Transverse colon (tissue), 4 donors: ENCODE measurements around the gene NUP50. TPM values are rescaled to one million over a fixed set of nuclear protein-coding genes. Genes with fewer than 3 reads are reported as not detected.

Source experiments
- DNase-seq: peaks from one replicate; pipeline ENCODE4 v3.0.0-alpha.2; 2019
- H3K27ac ChIP-seq, 4 donors: fragments of 200-600 bp; sonication (generic); 2 replicates each; pipeline ENCODE4 v1.5.1; 2016 to 2018; ENCODE audit warnings: inconsistent platforms in 4 of 4
- H3K27me3 ChIP-seq: fragments of 200-600 bp; sonication (generic); 2 replicates; pipeline ENCODE4 v1.5.1; 2017; ENCODE audit warnings: inconsistent platforms
- H3K36me3 ChIP-seq, 4 donors: fragments of 200-600 bp; sonication (generic); 2 replicates each; pipeline ENCODE4 v1.5.1; 2017 to 2019; ENCODE audit warnings: inconsistent platforms in 4 of 4
- H3K4me1 ChIP-seq, 4 donors: fragments of 200-600 bp; sonication (generic); 2 replicates each; pipeline ENCODE4 v1.5.1; 2017 to 2020; ENCODE audit warnings: inconsistent platforms in 4 of 4
- H3K4me3 ChIP-seq, 4 donors: fragments of 200-600 bp; sonication (generic); 1 replicate in 1 of 4; 2 replicates in 3 of 4; pipeline versions ENCODE4 v1.5.1 to v1.6.1; 2017 to 2019; ENCODE audit warnings: inconsistent platforms in 4 of 4
- H3K9me3 ChIP-seq, 2 donors: fragments of 200-600 bp; sonication (generic); 2 replicates each; pipeline ENCODE4 v1.5.1; 2017 to 2019; ENCODE audit warnings: inconsistent platforms in 2 of 2
- EP300 ChIP-seq: sonication (generic); formaldehyde crosslinking; IDR thresholded peaks from one replicate; pipeline ENCODE4 v1.6.1; 2017; ENCODE audit warnings: antibody characterized with exemption, low read depth
- POLR2A ChIP-seq: fragments of 450-650 bp; IDR thresholded peaks from one replicate; pipeline ENCODE4 v1.6.1; 2016; ENCODE audit warnings: antibody characterized with exemption, mild to moderate bottlenecking, moderate library complexity
- POLR2AphosphoS5 ChIP-seq, 3 donors: sonication (generic); formaldehyde crosslinking; IDR thresholded peaks; one replicate each; pipeline ENCODE4 v1.6.1; 2016; ENCODE audit warnings: antibody characterized with exemption in 3 of 3
- WGBS, 2 donors: methylation state at CpG; one replicate each; pipeline ENCODE4 v1.1.5; 2018; ENCODE audit warnings: low coverage in 1 of 2; 5-methylcytosine and 5-hydroxymethylcytosine counted together
- in situ Hi-C, 4 donors: fragments of 200-750 bp; cut with MboI; loops; one replicate each; pipeline versions ENCODE4 v1.15.0 to v1.15.1; 2017; ENCODE audit warnings: low sequenced_read_pairs in 3 of 4, low pct_ligation_motif_present in 1 of 4, low pct_unique_long_range_greater_than_20kb in 1 of 4
- intact Hi-C: fragments of 100-400 bp; cut with DNase I; formaldehyde crosslinking; loops from one replicate; pipeline ENCODE4 v1.15.1; 2023; ENCODE audit warnings: low total_unique reads
- total RNA-seq, 4 donors: library from RNA; depleted of rRNA; stranded (reverse); fragments of >200 nt; gene quantifications; one replicate each; pipeline ENCODE4 v1.1.0, GENCODE V29; 2016
- TF ChIP-seq, protein P1 (sequence below), 5 experiments: fragments of 200-600 bp in 3 of 5; fragments of 450-650 bp in 2 of 5; sonication (generic) in 3 of 5; IDR thresholded peaks; 1 replicate in 2 of 5; 2 replicates in 3 of 5; pipeline ENCODE4 v1.5.1; 2016 to 2017; ENCODE audit warnings: antibody characterized with exemption in 5 of 5, inconsistent platforms in 3 of 5, mild to moderate bottlenecking in 2 of 5, moderate library complexity in 1 of 5

Gene NUP50
- total RNA-seq, 4 donors from 2014 or later, result 47.0 to 152 (median 73.5) TPM

DNA sequence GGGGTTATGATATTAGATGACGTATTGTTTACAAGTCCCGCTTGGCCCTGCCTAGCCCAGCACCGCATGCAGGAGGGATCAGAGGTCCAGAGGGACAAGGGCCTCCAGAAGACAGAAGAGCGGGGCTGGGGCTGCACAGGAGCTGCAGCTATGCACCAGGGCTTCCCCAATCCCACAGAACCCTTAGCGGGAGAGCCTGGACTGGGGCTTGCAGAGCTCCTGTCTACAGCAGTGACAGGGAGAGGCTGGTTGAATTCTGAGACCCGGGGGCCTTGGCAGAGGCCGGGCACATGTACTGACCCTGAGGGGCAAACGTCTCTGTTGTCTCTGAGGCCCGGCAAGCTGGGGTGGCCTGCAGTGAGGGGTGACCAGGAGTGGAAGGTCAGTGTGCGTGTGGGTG is 70.1 kb downstream of the NUP50 start:
- intact Hi-C loops, result no loop called here
- Histone ChIP-seq H3K36me3 (no peaks in the 10 kb centered on the region), H3K27me3 (no peaks in the 10 kb centered on the region), H3K4me1 (peaks cover 0 to 4% (median 1%) of the 10 kb centered on the region in 4 donors), H3K9me3 (no peaks in the 10 kb centered on the region), H3K27ac (no peak overlapping the region), H3K4me3 (no peak overlapping the region)
- no peak for TF ChIP-seq POLR2A
- no peak for TF ChIP-seq EP300
- TF ChIP-seq, protein P1, sequence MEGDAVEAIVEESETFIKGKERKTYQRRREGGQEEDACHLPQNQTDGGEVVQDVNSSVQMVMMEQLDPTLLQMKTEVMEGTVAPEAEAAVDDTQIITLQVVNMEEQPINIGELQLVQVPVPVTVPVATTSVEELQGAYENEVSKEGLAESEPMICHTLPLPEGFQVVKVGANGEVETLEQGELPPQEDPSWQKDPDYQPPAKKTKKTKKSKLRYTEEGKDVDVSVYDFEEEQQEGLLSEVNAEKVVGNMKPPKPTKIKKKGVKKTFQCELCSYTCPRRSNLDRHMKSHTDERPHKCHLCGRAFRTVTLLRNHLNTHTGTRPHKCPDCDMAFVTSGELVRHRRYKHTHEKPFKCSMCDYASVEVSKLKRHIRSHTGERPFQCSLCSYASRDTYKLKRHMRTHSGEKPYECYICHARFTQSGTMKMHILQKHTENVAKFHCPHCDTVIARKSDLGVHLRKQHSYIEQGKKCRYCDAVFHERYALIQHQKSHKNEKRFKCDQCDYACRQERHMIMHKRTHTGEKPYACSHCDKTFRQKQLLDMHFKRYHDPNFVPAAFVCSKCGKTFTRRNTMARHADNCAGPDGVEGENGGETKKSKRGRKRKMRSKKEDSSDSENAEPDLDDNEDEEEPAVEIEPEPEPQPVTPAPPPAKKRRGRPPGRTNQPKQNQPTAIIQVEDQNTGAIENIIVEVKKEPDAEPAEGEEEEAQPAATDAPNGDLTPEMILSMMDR (IDR thresholded peaks at IDR 0.05), result no peak
- no peak for TF ChIP-seq POLR2AphosphoS5 (IDR thresholded peaks at IDR 0.05)
- 89% methylated on average over 10 of the region's 10 CpGs; no CpG with 5 or more reads in 1 of the 2 donors for WGBS, 2 donors
- in situ Hi-C loops, result no loop called here
- DNase-seq, result no peak

DNA sequence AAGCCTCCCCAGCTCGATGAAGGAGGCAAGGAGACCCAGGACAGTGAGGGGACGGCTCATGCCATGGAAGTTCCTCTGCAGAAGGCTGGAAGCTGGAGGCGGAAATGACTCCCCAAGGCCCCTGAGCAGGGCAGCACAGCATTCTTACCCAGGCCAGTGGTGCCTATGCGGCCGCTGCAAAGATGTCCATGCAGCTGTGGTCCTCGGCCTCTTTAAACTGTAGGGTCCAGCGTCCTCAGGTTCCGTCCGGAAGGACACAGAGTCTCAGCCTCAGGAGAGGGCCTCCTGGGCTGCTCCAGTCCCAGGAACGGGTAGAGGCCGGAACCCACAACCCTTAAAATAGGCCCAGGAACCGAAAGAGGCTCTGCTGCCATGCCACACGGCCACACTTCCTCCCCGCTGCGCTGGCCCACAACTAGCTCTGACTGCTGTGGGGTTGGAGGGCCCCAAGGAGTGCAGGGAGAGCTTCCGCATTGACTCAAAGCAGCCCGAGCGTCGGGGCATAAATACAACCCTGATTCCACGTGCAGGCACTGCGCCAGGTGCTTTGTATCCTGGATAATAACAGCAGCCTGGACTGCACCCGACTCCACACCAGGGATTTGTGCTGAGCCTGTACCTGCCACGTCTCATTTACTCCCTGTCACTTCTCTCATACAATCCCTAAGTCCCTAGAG is 71.5 kb downstream of the NUP50 start:
- no peak overlapping the region for H3K4me3 ChIP-seq
- H3K27me3 ChIP-seq, result no peaks in the 10 kb centered on the region
- peaks cover 6 to 15% (median 12%) of the 10 kb centered on the region in 4 donors for H3K4me1 ChIP-seq
- H3K27ac ChIP-seq, result peak overlapping the region; percentile 24 to 77 (median 50)
- 62 to 73% methylated on average over 5 to 23 of the region's 23 CpGs for WGBS, 2 donors
- intact Hi-C loops (no loop called here), in situ Hi-C loops (no loop called here)
- H3K9me3 ChIP-seq, result no peaks in the 10 kb centered on the region
- no peaks in the 10 kb centered on the region for H3K36me3 ChIP-seq
- TF ChIP-seq EP300 (no peak), POLR2AphosphoS5 (IDR thresholded peaks at IDR 0.05) (peak in 1 of 3 donors; percentile 42)
- TF ChIP-seq, protein P1 (IDR thresholded peaks at IDR 0.05), result no peak
- peak; percentile 74 for DNase-seq

DNA sequence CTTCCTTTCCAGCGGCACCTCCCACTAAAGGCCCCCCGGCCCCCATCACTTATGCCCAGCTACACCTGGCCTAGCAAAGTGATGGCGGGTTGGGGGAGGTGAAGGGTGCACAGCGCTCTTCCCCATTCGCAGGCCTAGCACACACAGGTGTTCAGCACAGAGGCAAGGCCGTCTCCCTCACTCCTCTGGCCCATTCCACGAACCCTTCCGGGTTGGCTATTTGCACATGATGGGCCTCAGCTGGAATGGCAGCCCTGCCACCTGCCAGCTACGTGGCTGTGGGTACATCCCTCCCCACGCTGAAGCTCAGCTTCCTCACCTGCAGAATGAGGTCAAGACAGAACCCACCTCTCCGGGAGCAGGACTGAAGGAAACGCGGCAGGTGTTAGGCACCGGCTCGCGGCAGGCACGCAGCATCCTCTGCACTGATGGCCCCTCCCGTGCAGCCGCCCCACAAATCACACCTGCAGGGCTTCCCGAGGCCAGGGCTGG is 72.2 kb downstream of the NUP50 start:
- Histone ChIP-seq H3K27me3 (no peaks in the 10 kb centered on the region), H3K27ac (peak overlapping the region; percentile 24 to 77 (median 50)), H3K9me3 (no peaks in the 10 kb centered on the region), H3K4me1 (peaks cover 6 to 17% (median 13%) of the 10 kb centered on the region in 4 donors), H3K4me3 (no peak overlapping the region), H3K36me3 (no peaks in the 10 kb centered on the region)
- WGBS, 2 donors, result 82 to 100% methylated on average over 1 to 20 of the region's 20 CpGs
- intact Hi-C loops, result no loop called here
- DNase-seq, result peak; percentile 36
- in situ Hi-C loops, result no loop called here
- TF ChIP-seq POLR2A, result no peak
- no peak for TF ChIP-seq POLR2AphosphoS5 (IDR thresholded peaks at IDR 0.05)
- TF ChIP-seq, protein P1 (IDR thresholded peaks at IDR 0.05), result no peak
- no peak for TF ChIP-seq EP300

DNA sequence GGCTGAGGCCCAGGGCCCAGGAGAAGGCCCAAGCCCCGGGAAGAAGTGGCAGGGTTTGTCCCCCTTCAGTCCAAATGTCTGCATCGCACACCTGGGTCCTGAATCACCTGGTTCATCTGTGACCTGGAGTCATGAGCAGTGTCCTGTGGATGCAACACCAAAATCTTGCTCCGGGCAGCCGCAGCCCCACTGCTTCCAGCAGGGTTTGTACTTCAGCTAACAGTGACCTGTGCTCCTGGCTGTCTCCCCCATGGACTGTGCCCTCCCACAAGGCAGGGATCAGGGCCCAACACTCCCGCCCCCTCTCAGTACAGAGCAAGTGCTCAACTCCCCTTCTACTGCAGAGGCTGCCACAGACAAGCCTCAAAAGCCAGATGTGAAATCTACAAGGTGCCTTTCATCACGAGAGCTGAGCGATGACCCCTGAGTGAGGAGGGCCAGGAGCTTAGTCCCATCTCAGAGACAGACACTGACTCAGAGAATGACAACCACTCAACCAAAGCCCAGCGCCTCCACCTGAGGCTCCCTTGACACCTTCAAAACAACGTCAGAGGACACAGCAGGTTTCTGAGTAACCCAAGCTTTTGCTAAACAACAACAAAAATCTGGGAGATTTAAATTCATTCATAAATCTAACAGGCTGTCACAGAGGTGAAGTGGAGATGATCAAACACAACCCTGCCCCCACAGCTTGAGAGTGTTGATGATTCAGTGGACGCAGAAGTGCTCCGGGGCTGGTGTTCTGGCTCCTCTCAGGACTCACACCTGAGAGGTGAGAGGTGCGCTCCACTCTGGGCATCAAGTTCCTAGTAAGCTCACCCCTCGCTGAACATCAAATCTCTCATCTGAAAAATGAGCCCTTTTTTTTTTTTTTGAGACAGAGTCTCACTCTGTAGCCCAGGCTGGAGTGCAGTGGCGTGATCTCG is 73.6 kb downstream of the NUP50 start:
- peaks cover 6 to 25% (median 18%) of the 10 kb centered on the region in 4 donors for H3K4me1 ChIP-seq
- H3K36me3 ChIP-seq, result no peaks in the 10 kb centered on the region
- TF ChIP-seq, protein P1 (IDR thresholded peaks at IDR 0.05), result no peak
- TF ChIP-seq POLR2A (no peak), EP300 (no peak)
- H3K27ac ChIP-seq, result no peak overlapping the region
- WGBS, 2 donors, result 91 to 100% methylated on average over 2 to 15 of the region's 15 CpGs
- no peak for DNase-seq
- no peak overlapping the region for H3K4me3 ChIP-seq
- no peaks in the 10 kb centered on the region for H3K9me3 ChIP-seq
- intact Hi-C loops (no loop called here), in situ Hi-C loops (no loop called here)
- no peaks in the 10 kb centered on the region for H3K27me3 ChIP-seq
